ENCODE measurements around the gene PERP.

The PERP gene

DNA sequence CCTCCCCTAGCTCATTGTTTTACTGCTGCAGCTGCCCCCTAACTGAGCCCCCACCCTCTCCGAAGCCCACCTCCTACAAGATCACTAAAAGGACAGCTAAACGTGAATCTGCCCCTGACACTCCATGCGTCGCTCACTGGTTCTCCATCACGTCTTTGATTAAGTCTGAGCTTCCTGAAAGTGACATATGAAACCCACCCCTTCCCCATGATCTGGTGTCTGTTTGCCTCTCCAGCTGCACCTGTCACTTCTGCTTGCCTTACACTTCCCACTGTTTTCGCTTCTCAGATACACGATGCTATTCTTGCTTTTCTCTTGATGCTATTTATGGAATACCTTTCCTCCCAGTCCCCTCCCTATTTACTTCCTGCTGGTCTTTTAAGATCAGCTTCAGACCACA is 8.0 kb upstream of the PERP start:
- no peaks in the 10 kb centered on the region for H3K4me1 ChIP-seq (ENCODE audit: insufficient read depth, low read length)
- no peak overlapping the region for H3K4me3 ChIP-seq (ENCODE audit: low read length)
- no peaks in the 10 kb centered on the region for H3K9me3 ChIP-seq (ENCODE audit: low read length)
- H3K36me3 ChIP-seq (ENCODE audit: insufficient read depth, low read length): no peaks in the 10 kb centered on the region
- H2AFZ ChIP-seq (ENCODE audit: low read depth, low read length): no peak overlapping the region
- H3K27me3 ChIP-seq (ENCODE audit: insufficient read depth, low read length): no peaks in the 10 kb centered on the region

- no peak overlapping the region for H3K4me3 ChIP-seq (ENCODE audit: low read length)
- no peak overlapping the region for H2AFZ ChIP-seq (ENCODE audit: low read depth, low read length)
- H3K27me3 ChIP-seq (ENCODE audit: insufficient read depth, low read length): peaks cover 3% of the 10 kb centered on the region
- no peaks in the 10 kb centered on the region for H3K9me3 ChIP-seq (ENCODE audit: low read length)
- no peaks in the 10 kb centered on the region for H3K4me1 ChIP-seq (ENCODE audit: insufficient read depth, low read length)
- H3K36me3 ChIP-seq (ENCODE audit: insufficient read depth, low read length): no peaks in the 10 kb centered on the region
Observed at GRCh38 chr6:138113588-138114210, 6.5 kb upstream of the PERP start.

DNA sequence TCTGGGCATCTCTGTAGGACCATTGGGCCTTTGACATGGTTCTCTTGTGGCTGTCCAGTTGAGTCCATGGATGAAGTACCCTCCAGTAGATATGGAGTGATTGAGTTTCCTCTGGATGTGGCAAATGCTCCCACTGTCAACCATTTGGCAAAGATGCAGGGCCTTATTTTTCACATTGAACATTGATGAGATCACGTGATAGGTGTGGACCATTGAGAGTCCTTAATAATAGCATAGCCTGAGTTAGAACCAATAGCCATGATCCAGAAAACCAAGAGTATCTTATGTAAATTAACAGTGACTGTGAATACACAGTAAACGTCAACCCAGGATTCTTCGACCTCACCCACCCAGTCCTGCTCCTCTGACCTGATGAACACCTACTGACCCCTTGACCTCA is 3.0 kb upstream of the PERP start:
- no peaks in the 10 kb centered on the region for H3K9me3 ChIP-seq (ENCODE audit: low read length)
- peaks cover 7% of the 10 kb centered on the region for H3K4me1 ChIP-seq (ENCODE audit: insufficient read depth, low read length)
- H3K27me3 ChIP-seq (ENCODE audit: insufficient read depth, low read length): peaks cover 28% of the 10 kb centered on the region
- H3K36me3 ChIP-seq (ENCODE audit: insufficient read depth, low read length): no peaks in the 10 kb centered on the region
- H2AFZ ChIP-seq (ENCODE audit: low read depth, low read length): no peak overlapping the region
- no peak overlapping the region for H3K4me3 ChIP-seq (ENCODE audit: low read length)

DNA sequence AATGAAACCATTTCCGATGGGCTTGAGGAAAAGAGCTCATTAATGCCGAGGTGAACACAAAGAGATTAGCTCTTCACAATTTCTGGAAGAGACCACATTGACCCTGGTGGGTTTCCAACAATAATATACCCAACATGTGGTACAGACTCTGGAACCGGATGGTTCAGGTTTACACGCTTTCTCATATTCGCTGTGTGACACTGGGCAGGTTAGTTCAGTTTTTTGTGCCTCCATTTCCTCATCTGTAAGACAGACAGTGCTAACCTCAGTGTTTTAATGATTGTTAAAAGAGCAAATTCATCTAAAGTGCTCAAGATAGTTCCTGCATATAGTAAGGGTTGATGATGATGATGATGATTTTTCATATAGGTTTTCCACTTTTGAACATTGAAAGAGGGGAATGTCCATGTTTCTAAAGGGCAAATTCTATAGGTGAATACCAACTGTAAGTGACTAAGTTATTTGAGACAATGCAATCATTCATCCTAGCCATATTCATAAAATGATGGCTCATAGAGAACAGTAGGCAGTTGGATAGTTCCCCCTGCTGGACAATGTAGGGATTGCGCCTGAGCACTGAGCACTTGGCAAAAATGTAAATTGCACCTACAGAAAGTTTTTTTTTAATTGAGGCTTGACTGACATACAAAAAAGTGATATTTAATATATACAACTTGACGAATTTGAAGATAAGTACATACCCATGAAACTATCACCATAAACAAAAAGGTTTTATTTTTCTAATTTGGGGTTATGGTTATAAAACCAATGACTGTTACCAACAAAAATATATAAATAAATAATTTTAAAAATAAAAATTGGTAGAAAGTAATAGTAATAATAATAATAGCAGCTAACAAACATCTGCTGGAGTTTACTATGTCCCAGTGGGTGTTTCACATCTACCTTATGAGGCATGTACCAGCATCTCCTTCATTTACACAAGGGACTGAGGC is 2.1 kb upstream of the PERP start:
- Histone ChIP-seq H3K36me3 (ENCODE audit: insufficient read depth, low read length) (no peaks in the 10 kb centered on the region), H3K27me3 (ENCODE audit: insufficient read depth, low read length) (peaks cover 37% of the 10 kb centered on the region), H2AFZ (ENCODE audit: low read depth, low read length) (no peak overlapping the region), H3K4me1 (ENCODE audit: insufficient read depth, low read length) (peaks cover 7% of the 10 kb centered on the region), H3K9me3 (ENCODE audit: low read length) (no peaks in the 10 kb centered on the region), H3K4me3 (ENCODE audit: low read length) (no peak overlapping the region)

- Histone ChIP-seq H2AFZ (ENCODE audit: low read depth, low read length) (peak overlapping the region; percentile 92), H3K4me1 (ENCODE audit: insufficient read depth, low read length) (peaks cover 7% of the 10 kb centered on the region), H3K36me3 (ENCODE audit: insufficient read depth, low read length) (no peaks in the 10 kb centered on the region), H3K9me3 (ENCODE audit: low read length) (no peaks in the 10 kb centered on the region), H3K27me3 (ENCODE audit: insufficient read depth, low read length) (peaks cover 41% of the 10 kb centered on the region), H3K4me3 (ENCODE audit: low read length) (peak overlapping the region; percentile 51)
Observed at GRCh38 chr6:138107752-138108592, 753 bp upstream of the PERP start.

GRCh38 chr6:138106665-138107077 is 548 bp downstream of the PERP start:
- Histone ChIP-seq H3K27me3 (ENCODE audit: insufficient read depth, low read length) (peaks cover 41% of the 10 kb centered on the region), H2AFZ (ENCODE audit: low read depth, low read length) (peak overlapping the region; percentile 92), H3K4me3 (ENCODE audit: low read length) (peak overlapping the region; percentile 51), H3K36me3 (ENCODE audit: insufficient read depth, low read length) (no peaks in the 10 kb centered on the region), H3K4me1 (ENCODE audit: insufficient read depth, low read length) (peaks cover 7% of the 10 kb centered on the region), H3K9me3 (ENCODE audit: low read length) (no peaks in the 10 kb centered on the region)

- Histone ChIP-seq H3K4me1 (ENCODE audit: insufficient read depth, low read length) (peaks cover 7% of the 10 kb centered on the region), H3K27me3 (ENCODE audit: insufficient read depth, low read length) (peaks cover 41% of the 10 kb centered on the region), H3K36me3 (ENCODE audit: insufficient read depth, low read length) (no peaks in the 10 kb centered on the region), H2AFZ (ENCODE audit: low read depth, low read length) (no peak overlapping the region), H3K4me3 (ENCODE audit: low read length) (no peak overlapping the region), H3K9me3 (ENCODE audit: low read length) (no peaks in the 10 kb centered on the region)
Observed at GRCh38 chr6:138105880-138106664, 1.1 kb downstream of the PERP start.

DNA sequence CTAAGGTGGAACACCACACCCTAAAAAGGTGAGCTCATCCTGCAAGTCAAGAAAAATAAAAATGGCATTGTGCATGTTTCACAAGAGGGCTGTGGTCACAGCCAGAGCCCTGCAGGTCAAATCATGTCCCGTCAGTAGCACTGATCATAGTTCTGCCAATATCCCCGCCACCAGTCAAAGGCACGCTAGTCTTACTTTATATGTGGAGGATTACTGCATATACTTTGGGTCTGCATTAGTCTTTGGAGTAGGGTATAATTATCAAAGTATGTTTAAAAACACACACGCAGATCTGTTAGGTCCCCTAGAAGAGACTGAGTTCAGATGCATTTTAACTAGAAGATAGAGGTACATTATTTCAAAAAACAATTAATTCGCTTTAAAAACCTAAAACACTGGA is 1.8 kb downstream of the PERP start:
- no peak overlapping the region for H3K4me3 ChIP-seq (ENCODE audit: low read length)
- H3K36me3 ChIP-seq (ENCODE audit: insufficient read depth, low read length): no peaks in the 10 kb centered on the region
- H3K27me3 ChIP-seq (ENCODE audit: insufficient read depth, low read length): peaks cover 41% of the 10 kb centered on the region
- peaks cover 7% of the 10 kb centered on the region for H3K4me1 ChIP-seq (ENCODE audit: insufficient read depth, low read length)
- H2AFZ ChIP-seq (ENCODE audit: low read depth, low read length): no peak overlapping the region
- no peaks in the 10 kb centered on the region for H3K9me3 ChIP-seq (ENCODE audit: low read length)

GRCh38 chr6:138104618-138105213 is 2.5 kb downstream of the PERP start:
- no peaks in the 10 kb centered on the region for H3K36me3 ChIP-seq (ENCODE audit: insufficient read depth, low read length)
- H3K4me1 ChIP-seq (ENCODE audit: insufficient read depth, low read length): peaks cover 7% of the 10 kb centered on the region
- H2AFZ ChIP-seq (ENCODE audit: low read depth, low read length): no peak overlapping the region
- H3K4me3 ChIP-seq (ENCODE audit: low read length): no peak overlapping the region
- peaks cover 41% of the 10 kb centered on the region for H3K27me3 ChIP-seq (ENCODE audit: insufficient read depth, low read length)
- H3K9me3 ChIP-seq (ENCODE audit: low read length): no peaks in the 10 kb centered on the region

- peaks cover 7% of the 10 kb centered on the region for H3K4me1 ChIP-seq (ENCODE audit: insufficient read depth, low read length)
- peaks cover 39% of the 10 kb centered on the region for H3K27me3 ChIP-seq (ENCODE audit: insufficient read depth, low read length)
- H3K9me3 ChIP-seq (ENCODE audit: low read length): no peaks in the 10 kb centered on the region
- no peak overlapping the region for H3K4me3 ChIP-seq (ENCODE audit: low read length)
- no peaks in the 10 kb centered on the region for H3K36me3 ChIP-seq (ENCODE audit: insufficient read depth, low read length)
- H2AFZ ChIP-seq (ENCODE audit: low read depth, low read length): no peak overlapping the region
Observed at GRCh38 chr6:138103871-138104270, 3.3 kb downstream of the PERP start.

DNA sequence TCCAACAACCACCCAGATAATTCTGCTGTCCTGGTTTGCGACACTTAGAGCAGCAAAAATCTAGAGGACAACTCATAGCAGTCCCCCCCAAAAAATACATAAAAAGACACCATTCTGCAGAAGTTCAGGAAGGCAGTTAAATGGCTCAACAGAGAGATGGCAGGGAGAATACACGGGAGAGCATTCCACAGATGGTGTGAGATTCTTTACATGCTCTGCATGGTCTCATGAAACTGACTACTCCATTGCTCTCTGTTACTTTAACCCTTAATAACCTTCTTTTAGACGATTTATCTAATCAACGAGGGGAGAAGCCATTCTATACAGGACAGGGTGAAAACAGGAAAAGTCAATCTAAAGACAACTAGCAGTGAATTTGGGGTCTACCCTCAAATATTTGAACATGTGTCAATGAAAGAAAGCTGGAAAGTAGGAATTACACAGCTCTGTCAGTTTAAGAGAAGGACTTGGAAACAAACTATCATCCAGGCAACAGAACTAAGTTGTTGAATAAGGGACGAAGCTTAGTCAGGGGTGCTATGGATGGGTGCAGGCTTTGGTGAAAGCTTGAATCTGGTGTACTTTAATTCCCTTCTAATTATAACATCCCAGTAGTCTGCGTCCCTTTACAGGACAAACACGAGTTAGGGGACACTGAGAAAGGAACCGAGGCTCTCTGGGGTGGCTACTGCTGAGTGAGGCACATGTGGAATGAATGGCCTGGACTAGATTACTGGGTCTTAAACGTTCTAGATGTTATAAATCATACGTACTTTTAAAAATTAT is 5.1 kb downstream of the PERP start:
- H2AFZ ChIP-seq (ENCODE audit: low read depth, low read length): no peak overlapping the region
- H3K9me3 ChIP-seq (ENCODE audit: low read length): no peaks in the 10 kb centered on the region
- no peaks in the 10 kb centered on the region for H3K36me3 ChIP-seq (ENCODE audit: insufficient read depth, low read length)
- H3K27me3 ChIP-seq (ENCODE audit: insufficient read depth, low read length): peaks cover 26% of the 10 kb centered on the region
- H3K4me1 ChIP-seq (ENCODE audit: insufficient read depth, low read length): peaks cover 4% of the 10 kb centered on the region
- no peak overlapping the region for H3K4me3 ChIP-seq (ENCODE audit: low read length)

Data from neuron (in vitro differentiated cells).